ENCODE results near the gene LRRC32.
"Not testable (repeated sequence)": the region's sequence is repeated elsewhere in the genome, so short reads cannot be mapped to it uniquely, and the experiment has no call there.

Gene LRRC32

GRCh38 chr11:76608879-76609460, 61.6 kb downstream of the LRRC32 start:
- not testable (repeated sequence) for DNase-seq

GRCh38 chr11:76608228-76608627, 62.3 kb downstream of the LRRC32 start:
- not testable (repeated sequence) for DNase-seq

Data from GOT3 (cell line).